HEK293 (cell line): ENCODE results near the gene CDH3.

Experiments
- CTCF ChIA-PET: fragments of 350-600 bp; formaldehyde crosslinking; extraction: SDS; loops from one replicate; lab custom pipeline; 2021; ENCODE audit warnings: antibody characterized with exemption; lab: Yijun Ruan, JAX
- POLR2A ChIA-PET: fragments of 300-600 bp; formaldehyde crosslinking; extraction: SDS; loops from one replicate; lab custom pipeline; 2020; ENCODE audit warnings: antibody characterized with exemption, inconsistent platforms; lab: Yijun Ruan, JAX
- H3K27ac ChIP-seq: fragments of 200-500 bp; sonication (Bioruptor generic); 2 replicates; pipeline ENCODE4 v1.5.1; 2014; ENCODE audit warnings: low read depth, low read length, control low read depth, inconsistent platforms; ENCODE audit errors: extremely low read depth
- H3K36me3 ChIP-seq, 2 experiments: fragments of 200-500 bp in 1 of 2; sonication (Bioruptor generic) in 1 of 2; 1 replicate in 1 of 2; 2 replicates in 1 of 2; pipeline ENCODE4 v1.5.1; 2014 to 2017; ENCODE audit warnings: inconsistent platforms in 2 of 2, low read length in 2 of 2; ENCODE audit not compliant: control insufficient read depth in 2 of 2, insufficient read depth in 1 of 2
- H3K4me1 ChIP-seq: fragments of 200-500 bp; sonication (Bioruptor generic); 2 replicates; pipeline ENCODE4 v1.5.1; 2014; ENCODE audit warnings: mild to moderate bottlenecking, low read length, inconsistent platforms; ENCODE audit not compliant: control insufficient read depth, insufficient read depth
- H3K4me3 ChIP-seq: 2 replicates; pipeline ENCODE4 v1.5.1; 2011; ENCODE audit warnings: low read depth, mild to moderate bottlenecking, control low read depth, low read length, moderate library complexity
- H3K9me3 ChIP-seq: fragments of 200-500 bp; sonication (Bioruptor generic); 2 replicates; pipeline ENCODE4 v1.5.1; 2014; ENCODE audit warnings: low read depth, low read length, inconsistent platforms; ENCODE audit not compliant: control insufficient read depth, insufficient read depth
- KLF1 ChIP-seq: fragments of 450-650 bp; formaldehyde crosslinking; IDR thresholded peaks from 2 replicates; pipeline ENCODE4 v1.5.1; 2016; ENCODE audit warnings: missing biosample characterization, missing genetic modification characterization
- PRDM1 ChIP-seq: fragments of 450-650 bp; formaldehyde crosslinking; IDR thresholded peaks from 2 replicates; pipeline ENCODE4; 2016; ENCODE audit warnings: missing biosample characterization, missing genetic modification characterization
- PRDM10 ChIP-seq: fragments of 450-650 bp; formaldehyde crosslinking; IDR thresholded peaks from 2 replicates; pipeline ENCODE4 v1.5.1; 2016; ENCODE audit warnings: missing biosample characterization, missing genetic modification characterization
- SETDB1 ChIP-seq: IDR thresholded peaks from one replicate; pipeline ENCODE4 v1.6.1; 2017; ENCODE audit warnings: mild to moderate bottlenecking, low read length, moderate library complexity, mixed read lengths; ENCODE audit not compliant: insufficient read length
- TCF7L2 ChIP-seq: IDR thresholded peaks from 2 replicates; pipeline ENCODE4 v1.6.1; 2011; ENCODE audit warnings: low read depth, mild to moderate bottlenecking, inconsistent platforms, low read length, moderate library complexity, borderline replicate concordance
- TRIM28 ChIP-seq: IDR thresholded peaks from 2 replicates; pipeline ENCODE4 v1.6.1; 2011; ENCODE audit warnings: low read length, control low read depth, borderline replicate concordance
- ZBTB21 ChIP-seq: fragments of 450-650 bp; formaldehyde crosslinking; IDR thresholded peaks from 2 replicates; pipeline ENCODE4 v1.5.1; 2017; ENCODE audit warnings: missing biosample characterization, missing genetic modification characterization
- ZBTB48 ChIP-seq: fragments of 450-650 bp; formaldehyde crosslinking; IDR thresholded peaks from 2 replicates; pipeline ENCODE4 v1.5.1; 2016; ENCODE audit warnings: missing biosample characterization, missing genetic modification characterization
- ZFHX2 ChIP-seq: fragments of 450-650 bp; formaldehyde crosslinking; conservative IDR thresholded peaks from 2 replicates; pipeline ENCODE4 v1.5.1; 2016; ENCODE audit warnings: missing biosample characterization, missing genetic modification characterization
- ZNF2 ChIP-seq: fragments of 450-650 bp; formaldehyde crosslinking; IDR thresholded peaks from 2 replicates; pipeline ENCODE4 v1.5.1; 2016; ENCODE audit warnings: missing biosample characterization, missing genetic modification characterization
- ZNF223 ChIP-seq: fragments of 450-650 bp; formaldehyde crosslinking; IDR thresholded peaks from 2 replicates; pipeline ENCODE4 v1.5.1; 2016; ENCODE audit warnings: missing biosample characterization, missing genetic modification characterization
- ZNF324 ChIP-seq: fragments of 450-650 bp; formaldehyde crosslinking; IDR thresholded peaks from 2 replicates; pipeline ENCODE4 v1.5.1; 2016; ENCODE audit warnings: missing biosample characterization, missing genetic modification characterization
- ZNF423 ChIP-seq: fragments of 450-650 bp; formaldehyde crosslinking; IDR thresholded peaks from 2 replicates; pipeline ENCODE4 v1.5.1; 2016; ENCODE audit warnings: missing biosample characterization, missing genetic modification characterization
- ZNF510 ChIP-seq: fragments of 450-650 bp; formaldehyde crosslinking; IDR thresholded peaks from 2 replicates; pipeline ENCODE4 v1.5.1; 2018; ENCODE audit warnings: mild to moderate bottlenecking, missing genetic modification characterization, missing biosample characterization; ENCODE audit not compliant: insufficient replicate concordance
- ZNF514 ChIP-seq: fragments of 450-650 bp; formaldehyde crosslinking; IDR thresholded peaks from 2 replicates; pipeline ENCODE4 v1.5.1; 2016; ENCODE audit warnings: missing biosample characterization, missing genetic modification characterization
- ZNF660 ChIP-seq: fragments of 450-650 bp; IDR thresholded peaks from 2 replicates; pipeline ENCODE4 v1.5.1; 2018; ENCODE audit warnings: missing biosample characterization, mild to moderate bottlenecking, missing genetic modification characterization
- ZNF837 ChIP-seq: fragments of 450-650 bp; formaldehyde crosslinking; IDR thresholded peaks from 2 replicates; pipeline ENCODE4 v1.5.1; 2016; ENCODE audit warnings: missing biosample characterization, missing genetic modification characterization

CDH3 gene

GRCh38 chr16:68704232-68704867, 59.2 kb downstream of the CDH3 start (continued):
- TF ChIP-seq ZNF660 (tag by site-specific recombination) (0 out of 2 replicates have a peak, but pooled peaks have one; percentile 55), ZFHX2 (tag by site-specific recombination) (no peak), ZNF2 (tag by site-specific recombination) (no peak), ZBTB48 (tag by site-specific recombination) (peak; percentile 68; the same call in 1 of the 2 replicates), ZBTB21 (tag by site-specific recombination) (no peak), PRDM1 (tag by site-specific recombination) (peak; percentile 49; the same call in 1 of the 2 replicates), TCF7L2 (no peak), ZNF223 (no peak), ZNF510 (tag by site-specific recombination) (no peak), TRIM28 (no peak)

- ChIA-PET CTCF (interaction anchor here (0.5 to 1.7 kb wide), 7 partner anchors 79 to 179 kb away, joined by 3 to 5 read pairs (median 4); no protein-coding TSS in a partner anchor), POLR2A (no interaction called here)
- TF ChIP-seq KLF1 (tag by site-specific recombination) (peak; percentile 47), ZNF514 (tag by site-specific recombination) (no peak), ZNF324 (tag by site-specific recombination) (no peak)
- H3K4me1 ChIP-seq, result no peaks in the 10 kb centered on the region
- no peaks in the 10 kb centered on the region for H3K9me3 ChIP-seq
- H3K36me3 ChIP-seq, result no peaks in the 10 kb centered on the region
- no peak overlapping the region for H3K4me3 ChIP-seq
- H3K27ac ChIP-seq, result no peak overlapping the region
These were observed 62.4 kb downstream of the CDH3 start for GRCh38 chr16:68707340-68708152.

GRCh38 chr16:68710211-68710610, 65.1 kb downstream of the CDH3 start:
- H3K9me3 ChIP-seq, result no peaks in the 10 kb centered on the region
- POLR2A ChIA-PET, result no interaction called here
- no peak for TF ChIP-seq ZFHX2 (tag by site-specific recombination)
- TF ChIP-seq ZNF837, result no peak
- no peak for TF ChIP-seq ZNF423 (tag by site-specific recombination)
- TF ChIP-seq, all 188 proteins: peak for 0
- no peak overlapping the region for H3K27ac ChIP-seq
- H3K4me3 ChIP-seq, result no peak overlapping the region
- peaks cover 5% of the 10 kb centered on the region; the same call in 1 of the 2 replicates for H3K4me1 ChIP-seq
- H3K36me3 ChIP-seq, result no peaks in the 10 kb centered on the region
- CTCF ChIA-PET, result no interaction called here

- H3K36me3 ChIP-seq, result no peaks in the 10 kb centered on the region
- no peak overlapping the region for H3K4me3 ChIP-seq
- TF ChIP-seq SETDB1 (no peak), PRDM10 (tag by site-specific recombination) (peak; percentile 95)
- ChIA-PET CTCF (interaction anchor here (0.5 to 0.7 kb wide), 2 partner anchors 10 to 1881 kb away, joined by 3 read pairs; no protein-coding TSS in a partner anchor), POLR2A (no interaction called here)
- H3K4me1 ChIP-seq, result peaks cover 5% of the 10 kb centered on the region; the same call in 1 of the 2 replicates
- H3K27ac ChIP-seq, result no peak overlapping the region
- no peaks in the 10 kb centered on the region for H3K9me3 ChIP-seq
These were observed 66.5 kb downstream of the CDH3 start for GRCh38 chr16:68711421-68712139.
